ENCODE results near the gene HYOU1.

Gene HYOU1

GRCh38 chr11:119099711-119100110, 42.7 kb upstream of the HYOU1 start:
- no peak for TF ChIP-seq CTCF (IDR thresholded peaks at IDR 0.05; ENCODE audit: extremely low read depth, missing control alignments)
- no peak for DNase-seq (ENCODE audit: low spot score)

- no peak for TF ChIP-seq CTCF (IDR thresholded peaks at IDR 0.05; ENCODE audit: extremely low read depth, missing control alignments)
- peak; percentile 98 for DNase-seq (ENCODE audit: low spot score)
Measured at GRCh38 chr11:119095066-119095880, 38.3 kb upstream of the HYOU1 start.

- peak; percentile 84 for TF ChIP-seq CTCF (IDR thresholded peaks at IDR 0.05; ENCODE audit: extremely low read depth, missing control alignments)
- peak; percentile 81 for DNase-seq (ENCODE audit: low spot score)
Measured at GRCh38 chr11:119094816-119095065, 37.7 kb upstream of the HYOU1 start.

GRCh38 chr11:119093942-119094815, 37.2 kb upstream of the HYOU1 start:
- peak; percentile 20 for DNase-seq (ENCODE audit: low spot score)
- no peak for TF ChIP-seq CTCF (IDR thresholded peaks at IDR 0.05; ENCODE audit: extremely low read depth, missing control alignments)

- TF ChIP-seq CTCF (IDR thresholded peaks at IDR 0.05; ENCODE audit: extremely low read depth, missing control alignments) = no peak
- DNase-seq (ENCODE audit: low spot score) = no peak
Measured at GRCh38 chr11:119092880-119093842, 36.2 kb upstream of the HYOU1 start.

GRCh38 chr11:119091966-119092879, 35.2 kb upstream of the HYOU1 start:
- no peak for TF ChIP-seq CTCF (IDR thresholded peaks at IDR 0.05; ENCODE audit: extremely low read depth, missing control alignments)
- DNase-seq (ENCODE audit: low spot score) = no peak

Data from GM20000 (cell line).